Right lobe of liver (tissue), 6 donors: ENCODE measurements around the gene MAMLD1. TPM values are rescaled to one million over a fixed set of nuclear protein-coding genes. Genes with fewer than 3 reads are reported as not detected.

Experiments
- ATAC-seq, 4 donors: fragments of 200-7000 bp; cut with Tn5 transposase; one replicate each; pipeline ENCODE4 v1.9.1; 2020; ENCODE audit warnings: mild to moderate bottlenecking in 4 of 4, moderate library complexity in 4 of 4
- DNase-seq, 3 donors: peaks; one replicate each; pipeline ENCODE4 v3.0.0-alpha.2; 2020
- H3K27ac ChIP-seq, 3 donors: fragments of 200-600 bp; one replicate each; pipeline ENCODE4 v1.8.0; 2022
- H3K27me3 ChIP-seq, 2 donors: fragments of 200-600 bp; one replicate each; pipeline ENCODE4 v1.8.0; 2022
- H3K36me3 ChIP-seq, 4 donors: fragments of 200-600 bp; sonication (generic) in 1 of 4; one replicate each; pipeline versions ENCODE4 v1.5.1 to v1.8.0; 2017 to 2022; ENCODE audit warnings: control low read depth in 1 of 4
- H3K4me1 ChIP-seq, 4 donors: fragments of 200-600 bp; sonication (generic) in 1 of 4; one replicate each; pipeline versions ENCODE4 v1.5.1 to v1.8.0; 2017 to 2022; ENCODE audit warnings: control low read depth in 1 of 4
- H3K4me3 ChIP-seq, 3 donors: fragments of 200-600 bp; one replicate each; pipeline ENCODE4 v1.8.0; 2022
- H3K9me3 ChIP-seq, 4 donors: fragments of 200-600 bp; sonication (generic) in 1 of 4; one replicate each; pipeline versions ENCODE4 v1.5.1 to v1.8.0; 2017 to 2022; ENCODE audit warnings: control low read depth in 1 of 4
- POLR2A ChIP-seq: fragments of 450-650 bp; IDR thresholded peaks from one replicate; pipeline ENCODE4 v1.6.1; 2017; ENCODE audit warnings: antibody characterized with exemption, mild to moderate bottlenecking
- WGBS: methylation state at CpG from one replicate; pipeline ENCODE4 v1.1.6; 2018; ENCODE audit warnings: low coverage, low lambda C conversion rate; ENCODE audit not compliant: insufficient coverage; ENCODE audit errors: missing lambda C conversion rate; 5-methylcytosine and 5-hydroxymethylcytosine counted together
- intact Hi-C, 2 donors: fragments of 100-400 bp; cut with DNase I; formaldehyde crosslinking; loops; one replicate each; pipeline versions ENCODE4 v1.11.2 to v1.14.1; 2022
- total RNA-seq, 6 experiments: library from RNA; depleted of rRNA in 2 of 6; stranded (reverse); fragments of >200 nt in 2 of 6; fragmentation: NEBNext Ultra II Directional in 3 of 6; extraction: Animal tissue kit (Norgen Biotek cat#: 25700) in 3 of 6; gene quantifications; one replicate each; pipeline versions ENCODE4 v1.1.0 to v1.2.4, GENCODE V29; 2016 to 2023
- TF ChIP-seq, protein P1 (sequence below), 4 donors: fragments of 200-600 bp in 3 of 4; fragments of 450-650 bp in 1 of 4; IDR thresholded peaks; one replicate each; pipeline versions ENCODE4 v1.5.1 to v1.8.0; 2016 to 2022; ENCODE audit warnings: antibody characterized with exemption in 4 of 4, mild to moderate bottlenecking in 2 of 4
- donor health status: DM: no; HTN: yes; CAD: no.
- donor health status: DM: no; HTN: no; CAD: no.
- donor health status: DM: no; HTN: no; CAD: no.
- donor health status: DM: no; HTN: yes; CAD: no.
- donor health status: DM: no; HTN: yes; CAD: no.

Gene MAMLD1
- total RNA-seq, 6 experiments from 2014 or later = 0.99 to 4.7 (median 1.8) TPM

GRCh38 chrX:150357790-150358189, 5.3 kb upstream of the MAMLD1 start:
- no peak overlapping the region for H3K4me3 ChIP-seq
- TF ChIP-seq POLR2A = no peak
- TF ChIP-seq, protein P1, sequence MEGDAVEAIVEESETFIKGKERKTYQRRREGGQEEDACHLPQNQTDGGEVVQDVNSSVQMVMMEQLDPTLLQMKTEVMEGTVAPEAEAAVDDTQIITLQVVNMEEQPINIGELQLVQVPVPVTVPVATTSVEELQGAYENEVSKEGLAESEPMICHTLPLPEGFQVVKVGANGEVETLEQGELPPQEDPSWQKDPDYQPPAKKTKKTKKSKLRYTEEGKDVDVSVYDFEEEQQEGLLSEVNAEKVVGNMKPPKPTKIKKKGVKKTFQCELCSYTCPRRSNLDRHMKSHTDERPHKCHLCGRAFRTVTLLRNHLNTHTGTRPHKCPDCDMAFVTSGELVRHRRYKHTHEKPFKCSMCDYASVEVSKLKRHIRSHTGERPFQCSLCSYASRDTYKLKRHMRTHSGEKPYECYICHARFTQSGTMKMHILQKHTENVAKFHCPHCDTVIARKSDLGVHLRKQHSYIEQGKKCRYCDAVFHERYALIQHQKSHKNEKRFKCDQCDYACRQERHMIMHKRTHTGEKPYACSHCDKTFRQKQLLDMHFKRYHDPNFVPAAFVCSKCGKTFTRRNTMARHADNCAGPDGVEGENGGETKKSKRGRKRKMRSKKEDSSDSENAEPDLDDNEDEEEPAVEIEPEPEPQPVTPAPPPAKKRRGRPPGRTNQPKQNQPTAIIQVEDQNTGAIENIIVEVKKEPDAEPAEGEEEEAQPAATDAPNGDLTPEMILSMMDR (IDR thresholded peaks at IDR 0.05) = no peak
- no peaks in the 10 kb centered on the region for H3K9me3 ChIP-seq
- intact Hi-C loops = no loop called here
- DNase-seq = no peak
- no CpG with 5 or more reads among the region's 1 CpG for WGBS
- no peak for ATAC-seq
- no peaks in the 10 kb centered on the region for H3K27me3 ChIP-seq
- no peaks in the 10 kb centered on the region for H3K36me3 ChIP-seq
- H3K27ac ChIP-seq = no peak overlapping the region
- H3K4me1 ChIP-seq = peaks cover 0 to 4% (median 0%) of the 10 kb centered on the region in 4 donors

DNA sequence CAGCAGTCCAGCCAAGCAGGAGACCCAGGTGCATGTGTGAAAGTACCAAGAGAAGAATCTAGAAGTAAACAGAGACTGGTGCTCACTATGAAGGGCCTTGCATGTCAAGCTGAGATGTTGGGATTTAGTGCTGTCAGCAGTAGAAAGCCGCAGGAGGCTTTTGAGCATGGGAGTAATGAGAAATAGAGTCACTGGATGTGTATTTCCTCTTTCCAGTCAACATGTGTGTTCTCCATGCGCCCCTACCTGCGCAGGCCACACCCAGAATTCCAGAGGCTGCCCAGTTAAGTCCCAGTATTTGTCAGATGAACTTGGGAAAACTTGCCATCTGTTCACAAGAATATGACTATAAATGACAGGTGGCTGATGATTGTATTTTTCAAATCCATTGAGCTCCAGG, 4.5 kb upstream of the MAMLD1 start:
- DNase-seq (no peak), ATAC-seq (no peak)
- Histone ChIP-seq H3K27me3 (no peaks in the 10 kb centered on the region), H3K27ac (no peak overlapping the region), H3K36me3 (no peaks in the 10 kb centered on the region), H3K4me1 (peaks cover 0 to 4% (median 0%) of the 10 kb centered on the region in 4 donors), H3K4me3 (no peak overlapping the region), H3K9me3 (no peaks in the 10 kb centered on the region)
- intact Hi-C loops = no loop called here
- TF ChIP-seq POLR2A = no peak
- TF ChIP-seq, protein P1 (IDR thresholded peaks at IDR 0.05) = no peak
- WGBS = 94% methylated on average over 2 of the region's 3 CpGs

GRCh38 chrX:150360331-150360730, 2.8 kb upstream of the MAMLD1 start:
- no peak for ATAC-seq
- H3K9me3 ChIP-seq = no peaks in the 10 kb centered on the region
- H3K4me1 ChIP-seq = peaks cover 0 to 4% (median 0%) of the 10 kb centered on the region in 4 donors
- intact Hi-C loops = no loop called here
- H3K4me3 ChIP-seq = no peak overlapping the region
- H3K36me3 ChIP-seq = no peaks in the 10 kb centered on the region
- 66% methylated on average over 3 of the region's 5 CpGs for WGBS
- TF ChIP-seq, protein P1 (IDR thresholded peaks at IDR 0.05) = no peak
- TF ChIP-seq POLR2A = no peak
- no peak for DNase-seq
- H3K27me3 ChIP-seq = no peaks in the 10 kb centered on the region
- no peak overlapping the region for H3K27ac ChIP-seq

DNA sequence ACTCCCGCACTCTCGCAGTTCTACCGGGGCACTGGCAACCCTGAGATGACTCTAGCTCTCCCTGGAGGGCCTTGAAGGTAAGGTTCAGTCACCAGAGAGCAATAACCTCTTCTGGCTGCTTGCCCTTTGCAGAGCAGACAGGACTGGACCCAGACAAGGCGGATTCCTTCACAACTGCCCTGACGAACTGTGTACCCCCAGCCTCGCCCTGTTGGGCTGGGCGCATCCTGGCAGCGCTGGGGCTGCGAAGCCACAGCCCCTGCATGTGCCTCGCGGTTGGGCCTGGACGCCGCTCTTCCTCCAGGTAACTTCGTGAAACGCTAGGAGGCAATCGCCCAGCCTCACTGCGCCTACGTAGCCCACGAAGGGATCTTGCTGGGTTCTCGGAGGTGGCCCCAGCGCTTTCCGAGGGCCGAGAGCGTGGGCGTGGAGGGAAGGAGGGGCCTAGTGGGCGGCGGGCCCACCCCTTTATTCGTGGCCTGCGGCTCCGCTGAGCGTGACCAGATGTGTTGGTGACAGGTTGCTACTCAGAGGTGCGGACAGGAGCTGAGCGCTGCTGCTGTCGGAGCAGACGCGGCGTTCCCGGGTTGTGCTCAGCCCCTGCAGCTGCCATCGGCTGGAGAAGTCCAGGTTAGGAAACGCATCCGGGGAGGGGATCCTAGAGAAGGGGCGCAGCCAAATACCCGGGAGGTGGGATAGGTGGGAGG, 1.9 kb upstream of the MAMLD1 start:
- no peaks in the 10 kb centered on the region for H3K27me3 ChIP-seq
- H3K27ac ChIP-seq = no peak overlapping the region
- 37% methylated on average over 11 of the region's 43 CpGs for WGBS
- H3K9me3 ChIP-seq = no peaks in the 10 kb centered on the region
- peaks cover 0 to 4% (median 0%) of the 10 kb centered on the region in 4 donors for H3K4me1 ChIP-seq
- intact Hi-C loops = no loop called here
- peak in 2 of 3 donors; percentile 31 to 57 for DNase-seq
- TF ChIP-seq, protein P1 (IDR thresholded peaks at IDR 0.05) = peak in 2 of 4 donors; percentile 8 to 13
- no peak for TF ChIP-seq POLR2A
- H3K4me3 ChIP-seq = peak overlapping the region in 1 of 3 donors; percentile 65
- H3K36me3 ChIP-seq = no peaks in the 10 kb centered on the region
- ATAC-seq = peak in 1 of 4 donors; percentile 3
